Measurements from ENCODE around the gene GLIS2. TPM values are rescaled to one million over a fixed set of nuclear protein-coding genes. Genes with fewer than 3 reads are reported as not detected.
A peak's percentile ranks its signal among the peaks of the same experiment; 100 is the strongest.

GLIS2 gene
- total RNA-seq, 1 experiment from 2014 or later, result 23.0 TPM

DNA sequence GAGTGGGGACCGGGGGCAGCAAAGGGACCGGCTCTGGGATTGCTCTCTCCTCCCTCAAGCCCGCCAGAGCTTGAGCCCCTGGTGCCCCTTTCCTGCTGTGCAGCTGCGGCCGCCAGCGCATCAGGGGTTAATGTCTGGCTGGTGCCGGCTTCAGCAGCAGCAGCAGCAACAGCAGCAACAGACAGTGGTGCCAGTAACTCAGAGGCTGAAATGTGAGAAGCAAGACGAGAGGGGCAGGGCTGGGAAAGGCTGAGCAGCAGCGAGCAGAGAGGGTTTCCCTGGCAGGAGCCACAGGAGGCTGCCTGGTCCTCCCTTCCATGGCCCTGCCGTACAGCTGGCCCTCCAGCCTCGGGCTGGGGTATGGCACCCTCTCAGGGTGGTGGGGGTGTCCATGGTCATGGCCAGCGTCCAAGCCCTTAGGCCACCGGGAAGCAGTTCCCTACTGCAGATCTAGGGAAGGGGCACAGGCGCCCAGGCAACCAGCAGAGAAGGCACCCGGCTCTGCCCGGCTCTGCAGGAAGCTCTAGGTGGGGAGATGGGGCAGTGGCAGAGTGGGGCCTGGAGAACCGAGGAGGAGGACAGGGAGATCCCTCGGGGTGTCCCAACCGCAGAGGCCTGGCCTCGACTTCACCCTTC is 21.9 kb upstream of the GLIS2 start (continued):
- TF ChIP-seq, protein P1, sequence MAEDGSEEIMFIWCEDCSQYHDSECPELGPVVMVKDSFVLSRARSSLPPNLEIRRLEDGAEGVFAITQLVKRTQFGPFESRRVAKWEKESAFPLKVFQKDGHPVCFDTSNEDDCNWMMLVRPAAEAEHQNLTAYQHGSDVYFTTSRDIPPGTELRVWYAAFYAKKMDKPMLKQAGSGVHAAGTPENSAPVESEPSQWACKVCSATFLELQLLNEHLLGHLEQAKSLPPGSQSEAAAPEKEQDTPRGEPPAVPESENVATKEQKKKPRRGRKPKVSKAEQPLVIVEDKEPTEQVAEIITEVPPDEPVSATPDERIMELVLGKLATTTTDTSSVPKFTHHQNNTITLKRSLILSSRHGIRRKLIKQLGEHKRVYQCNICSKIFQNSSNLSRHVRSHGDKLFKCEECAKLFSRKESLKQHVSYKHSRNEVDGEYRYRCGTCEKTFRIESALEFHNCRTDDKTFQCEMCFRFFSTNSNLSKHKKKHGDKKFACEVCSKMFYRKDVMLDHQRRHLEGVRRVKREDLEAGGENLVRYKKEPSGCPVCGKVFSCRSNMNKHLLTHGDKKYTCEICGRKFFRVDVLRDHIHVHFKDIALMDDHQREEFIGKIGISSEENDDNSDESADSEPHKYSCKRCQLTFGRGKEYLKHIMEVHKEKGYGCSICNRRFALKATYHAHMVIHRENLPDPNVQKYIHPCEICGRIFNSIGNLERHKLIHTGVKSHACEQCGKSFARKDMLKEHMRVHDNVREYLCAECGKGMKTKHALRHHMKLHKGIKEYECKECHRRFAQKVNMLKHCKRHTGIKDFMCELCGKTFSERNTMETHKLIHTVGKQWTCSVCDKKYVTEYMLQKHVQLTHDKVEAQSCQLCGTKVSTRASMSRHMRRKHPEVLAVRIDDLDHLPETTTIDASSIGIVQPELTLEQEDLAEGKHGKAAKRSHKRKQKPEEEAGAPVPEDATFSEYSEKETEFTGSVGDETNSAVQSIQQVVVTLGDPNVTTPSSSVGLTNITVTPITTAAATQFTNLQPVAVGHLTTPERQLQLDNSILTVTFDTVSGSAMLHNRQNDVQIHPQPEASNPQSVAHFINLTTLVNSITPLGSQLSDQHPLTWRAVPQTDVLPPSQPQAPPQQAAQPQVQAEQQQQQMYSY (CRISPR knock-in tag; IDR thresholded peaks at IDR 0.05), result no peak
- TF ChIP-seq SOX15 (CRISPR knock-in tag; IDR thresholded peaks at IDR 0.05), result no peak
- TF ChIP-seq MYBL2 (CRISPR knock-in tag; IDR thresholded peaks at IDR 0.05), result no peak
- 0 out of 2 replicates have a peak, but pooled peaks have one; percentile 36 for TF ChIP-seq CBFB (CRISPR knock-in tag; IDR thresholded peaks at IDR 0.05; ENCODE audit: low read depth)
- TF ChIP-seq FOXP1 (CRISPR knock-in tag; IDR thresholded peaks at IDR 0.05; ENCODE audit: borderline replicate concordance), result peak; percentile 23; the same call in 1 of the 2 replicates
- TF ChIP-seq ZNF121 (CRISPR knock-in tag; IDR thresholded peaks at IDR 0.05), result no peak
- 0 out of 2 replicates have a peak, but pooled peaks have one; percentile 31 for TF ChIP-seq SP1 (CRISPR knock-in tag; conservative IDR thresholded peaks at IDR 0.05)

DNA sequence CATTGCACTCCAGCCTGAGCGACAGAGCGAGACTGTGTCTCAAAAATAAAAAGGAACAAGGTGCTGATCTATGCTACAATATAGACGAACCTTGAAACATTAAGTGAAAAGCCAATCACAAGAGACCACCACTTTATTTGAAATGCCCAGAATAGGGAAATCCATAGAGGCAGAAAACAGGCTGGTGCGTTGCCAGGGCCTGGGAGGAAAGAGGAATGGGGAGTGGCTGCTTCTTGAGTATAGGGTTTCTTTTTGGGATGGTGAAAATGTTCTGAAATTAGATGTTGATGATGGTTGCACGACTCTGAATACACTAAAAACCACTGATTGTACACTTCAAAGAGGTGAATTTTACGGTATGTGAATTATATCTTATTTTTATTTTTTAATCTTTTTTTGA is 20.3 kb upstream of the GLIS2 start:
- POLR2A ChIA-PET, result interaction anchor here (2.2 kb wide), 1 partner anchor 12 kb away, joined by 10 read pairs; no protein-coding TSS in a partner anchor
- CTCF ChIA-PET, result interaction anchor here (1.3 to 12.3 kb wide), 8 partner anchors 10 to 107 kb away, joined by 4 to 185 read pairs (median 10); no protein-coding TSS in a partner anchor
- DNase-seq (ENCODE audit: low spot score) (no peak), ATAC-seq (no peak)
- H3K27ac Mint-ChIP-seq, result peak overlapping the region; percentile 17; the same call in 1 of the 2 replicates
- TF ChIP-seq, protein P2, sequence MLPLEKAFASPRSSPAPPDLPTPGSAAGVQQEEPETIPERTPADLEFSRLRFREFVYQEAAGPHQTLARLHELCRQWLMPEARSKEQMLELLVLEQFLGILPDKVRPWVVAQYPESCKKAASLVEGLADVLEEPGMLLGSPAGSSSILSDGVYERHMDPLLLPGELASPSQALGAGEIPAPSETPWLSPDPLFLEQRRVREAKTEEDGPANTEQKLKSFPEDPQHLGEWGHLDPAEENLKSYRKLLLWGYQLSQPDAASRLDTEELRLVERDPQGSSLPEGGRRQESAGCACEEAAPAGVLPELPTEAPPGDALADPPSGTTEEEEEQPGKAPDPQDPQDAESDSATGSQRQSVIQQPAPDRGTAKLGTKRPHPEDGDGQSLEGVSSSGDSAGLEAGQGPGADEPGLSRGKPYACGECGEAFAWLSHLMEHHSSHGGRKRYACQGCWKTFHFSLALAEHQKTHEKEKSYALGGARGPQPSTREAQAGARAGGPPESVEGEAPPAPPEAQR (CRISPR knock-in tag; IDR thresholded peaks at IDR 0.05), result no peak
- TF ChIP-seq CREM (CRISPR knock-in tag; IDR thresholded peaks at IDR 0.05) (no peak), TCF7 (CRISPR knock-in tag; IDR thresholded peaks at IDR 0.05; ENCODE audit: low read depth) (no peak), JUN (CRISPR knock-in tag; IDR thresholded peaks at IDR 0.05) (no peak), MYBL2 (CRISPR knock-in tag; IDR thresholded peaks at IDR 0.05) (no peak), GRHL2 (CRISPR knock-in tag; IDR thresholded peaks at IDR 0.05; ENCODE audit: insufficient replicate concordance, severe bottlenecking) (no peak)
- TF ChIP-seq, protein P3, sequence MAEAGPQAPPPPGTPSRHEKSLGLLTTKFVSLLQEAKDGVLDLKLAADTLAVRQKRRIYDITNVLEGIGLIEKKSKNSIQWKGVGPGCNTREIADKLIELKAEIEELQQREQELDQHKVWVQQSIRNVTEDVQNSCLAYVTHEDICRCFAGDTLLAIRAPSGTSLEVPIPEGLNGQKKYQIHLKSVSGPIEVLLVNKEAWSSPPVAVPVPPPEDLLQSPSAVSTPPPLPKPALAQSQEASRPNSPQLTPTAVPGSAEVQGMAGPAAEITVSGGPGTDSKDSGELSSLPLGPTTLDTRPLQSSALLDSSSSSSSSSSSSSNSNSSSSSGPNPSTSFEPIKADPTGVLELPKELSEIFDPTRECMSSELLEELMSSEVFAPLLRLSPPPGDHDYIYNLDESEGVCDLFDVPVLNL (CRISPR knock-in tag; IDR thresholded peaks at IDR 0.05; ENCODE audit: borderline replicate concordance, low read depth), result no peak
- TF ChIP-seq, protein P4, sequence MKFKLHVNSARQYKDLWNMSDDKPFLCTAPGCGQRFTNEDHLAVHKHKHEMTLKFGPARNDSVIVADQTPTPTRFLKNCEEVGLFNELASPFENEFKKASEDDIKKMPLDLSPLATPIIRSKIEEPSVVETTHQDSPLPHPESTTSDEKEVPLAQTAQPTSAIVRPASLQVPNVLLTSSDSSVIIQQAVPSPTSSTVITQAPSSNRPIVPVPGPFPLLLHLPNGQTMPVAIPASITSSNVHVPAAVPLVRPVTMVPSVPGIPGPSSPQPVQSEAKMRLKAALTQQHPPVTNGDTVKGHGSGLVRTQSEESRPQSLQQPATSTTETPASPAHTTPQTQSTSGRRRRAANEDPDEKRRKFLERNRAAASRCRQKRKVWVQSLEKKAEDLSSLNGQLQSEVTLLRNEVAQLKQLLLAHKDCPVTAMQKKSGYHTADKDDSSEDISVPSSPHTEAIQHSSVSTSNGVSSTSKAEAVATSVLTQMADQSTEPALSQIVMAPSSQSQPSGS (CRISPR knock-in tag; IDR thresholded peaks at IDR 0.05; ENCODE audit: borderline replicate concordance, low read depth), result no peak
- TF ChIP-seq, protein P5, sequence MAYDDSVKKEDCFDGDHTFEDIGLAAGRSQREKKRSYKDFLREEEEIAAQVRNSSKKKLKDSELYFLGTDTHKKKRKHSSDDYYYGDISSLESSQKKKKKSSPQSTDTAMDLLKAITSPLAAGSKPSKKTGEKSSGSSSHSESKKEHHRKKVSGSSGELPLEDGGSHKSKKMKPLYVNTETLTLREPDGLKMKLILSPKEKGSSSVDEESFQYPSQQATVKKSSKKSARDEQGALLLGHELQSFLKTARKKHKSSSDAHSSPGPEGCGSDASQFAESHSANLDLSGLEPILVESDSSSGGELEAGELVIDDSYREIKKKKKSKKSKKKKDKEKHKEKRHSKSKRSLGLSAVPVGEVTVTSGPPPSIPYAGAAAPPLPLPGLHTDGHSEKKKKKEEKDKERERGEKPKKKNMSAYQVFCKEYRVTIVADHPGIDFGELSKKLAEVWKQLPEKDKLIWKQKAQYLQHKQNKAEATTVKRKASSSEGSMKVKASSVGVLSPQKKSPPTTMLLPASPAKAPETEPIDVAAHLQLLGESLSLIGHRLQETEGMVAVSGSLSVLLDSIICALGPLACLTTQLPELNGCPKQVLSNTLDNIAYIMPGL (CRISPR knock-in tag; IDR thresholded peaks at IDR 0.05), result no peak
- H3K36me3 Mint-ChIP-seq, result peaks cover 2% of the 10 kb centered on the region; the same call in 1 of the 2 replicates
- H3K4me3 Mint-ChIP-seq, result no peak overlapping the region
- no peaks in the 10 kb centered on the region for H3K9me3 Mint-ChIP-seq
- H3K27me3 Mint-ChIP-seq (ENCODE audit: low read depth), result no peaks in the 10 kb centered on the region
- H3K4me1 Mint-ChIP-seq, result peaks cover 42% of the 10 kb centered on the region
